NCI-H2171 treated with DMSO at 0.1 percent for 48 hours (cell line): ENCODE measurements around the gene IGSF23.
A peak's percentile ranks its signal among the peaks of the same experiment; 100 is the strongest.
"Not testable (repeated sequence)": the region's sequence is repeated elsewhere in the genome, so short reads cannot be mapped to it uniquely, and the experiment has no call there.

Source experiments
- DNase-seq: peaks from one replicate; lab custom pipeline; 2025; lab: John Stamatoyannopoulos, UW

IGSF23 gene

GRCh38 chr19:44614313-44614712 lies 950 bp downstream of the IGSF23 start:
- DNase-seq, result no peak

GRCh38 chr19:44615863-44616247 lies 2.5 kb downstream of the IGSF23 start:
- DNase-seq, result no peak

- no peak for DNase-seq
These were observed 3.9 kb downstream of the IGSF23 start for GRCh38 chr19:44617110-44617880.

DNA sequence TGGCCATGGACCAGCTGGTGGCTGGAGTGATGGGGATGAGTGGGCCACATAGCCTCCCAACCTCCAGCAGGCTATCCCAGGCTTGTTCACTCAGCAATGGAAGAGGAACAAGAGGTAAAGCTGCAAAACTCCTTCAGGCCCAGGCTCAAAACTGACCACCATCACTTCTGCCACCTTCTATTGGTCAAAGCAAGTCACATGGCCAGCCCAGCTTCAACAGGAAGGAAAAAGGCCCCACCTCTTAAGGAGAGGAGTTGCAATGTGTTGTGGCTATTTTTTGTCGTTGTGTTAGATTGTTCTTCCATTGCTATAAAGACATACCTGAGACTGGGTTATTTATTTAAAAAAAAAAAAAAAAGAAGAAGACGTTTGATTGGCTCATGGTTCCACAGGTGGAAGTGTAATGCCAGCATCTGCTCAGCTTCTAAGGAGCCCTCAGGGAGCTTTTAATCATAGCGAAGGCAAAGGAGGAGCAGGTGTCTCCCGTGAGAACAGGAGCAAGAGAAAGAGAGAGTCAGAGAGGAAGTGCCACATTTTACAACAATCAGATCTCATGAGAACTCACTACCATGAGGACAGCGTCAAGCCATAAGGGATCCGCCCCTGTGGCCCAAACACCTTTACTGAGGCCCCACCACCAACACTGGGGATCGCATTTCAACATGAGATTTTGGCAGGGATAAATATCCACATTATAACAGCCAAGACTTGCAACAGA lies 5.4 kb downstream of the IGSF23 start:
- DNase-seq, result peak; percentile 1

DNA sequence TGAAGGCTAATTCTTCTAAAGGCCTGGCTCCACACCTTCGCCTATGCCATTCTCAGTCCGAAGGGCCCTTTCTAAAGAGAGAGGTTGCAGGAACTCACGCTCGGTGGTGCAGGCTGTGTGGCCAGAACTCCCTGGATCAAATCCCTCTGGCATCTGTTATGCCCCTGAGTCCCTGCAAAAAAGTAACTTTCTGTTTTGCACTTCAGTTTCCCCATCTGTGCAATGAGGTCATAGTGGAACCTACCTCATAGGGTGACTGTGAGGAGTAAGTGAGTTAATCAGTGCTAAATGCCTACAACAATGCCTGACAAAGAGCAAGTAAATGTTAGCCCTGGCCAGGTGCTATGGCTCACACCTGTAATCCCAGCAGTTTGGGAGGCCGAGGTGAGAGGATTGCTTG lies 7.3 kb downstream of the IGSF23 start:
- DNase-seq, result peak; percentile 5

- no peak for DNase-seq
These were observed 8.0 kb downstream of the IGSF23 start for GRCh38 chr19:44621367-44621766.

DNA sequence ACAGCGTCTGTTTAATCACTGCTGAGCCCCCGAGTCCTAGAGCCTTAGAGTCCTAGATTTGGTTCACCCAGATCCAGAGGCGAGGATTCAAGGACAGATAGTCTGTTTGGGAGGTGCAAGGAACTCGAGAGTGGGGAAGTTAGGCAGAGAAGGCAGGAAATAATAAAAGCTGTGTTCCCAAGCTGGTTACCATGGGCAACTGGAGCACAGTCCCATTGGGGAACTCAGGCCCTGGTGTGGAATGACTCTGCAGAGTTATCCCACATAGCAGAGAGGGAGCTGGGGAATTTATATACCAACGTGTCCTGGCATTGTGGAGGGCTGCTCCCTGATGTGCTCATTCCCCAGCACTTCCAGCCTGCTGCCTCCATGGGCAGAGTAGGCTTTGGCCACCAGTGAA lies 9.7 kb downstream of the IGSF23 start:
- no peak for DNase-seq

GRCh38 chr19:44623626-44624025 lies 10.3 kb downstream of the IGSF23 start:
- DNase-seq, result peak; percentile 4

DNA sequence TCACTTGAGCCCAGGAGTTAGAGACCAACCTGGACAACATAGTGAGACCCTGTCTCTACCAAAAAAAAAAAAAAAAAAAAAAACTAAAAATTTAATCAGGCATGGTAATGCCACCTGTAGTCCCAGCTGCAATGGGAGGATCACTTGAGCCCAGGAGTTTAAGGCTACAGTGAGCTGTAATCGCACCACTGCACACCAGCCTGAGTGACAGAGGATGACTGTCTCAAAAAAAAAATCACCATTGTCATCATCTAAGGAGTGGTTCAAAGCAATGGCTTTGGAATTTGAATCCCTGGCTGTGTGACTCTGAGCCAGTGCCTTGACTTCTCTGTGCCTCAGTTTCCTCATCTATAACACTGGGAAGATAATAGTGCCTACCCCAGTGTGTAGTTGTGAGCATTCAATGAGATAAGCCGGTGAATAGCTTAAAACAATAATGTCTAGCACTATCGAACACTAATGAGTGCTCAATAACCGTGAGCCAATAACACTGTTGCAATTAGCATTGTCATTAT lies 11.5 kb downstream of the IGSF23 start:
- DNase-seq, result peak; percentile 50

DNA sequence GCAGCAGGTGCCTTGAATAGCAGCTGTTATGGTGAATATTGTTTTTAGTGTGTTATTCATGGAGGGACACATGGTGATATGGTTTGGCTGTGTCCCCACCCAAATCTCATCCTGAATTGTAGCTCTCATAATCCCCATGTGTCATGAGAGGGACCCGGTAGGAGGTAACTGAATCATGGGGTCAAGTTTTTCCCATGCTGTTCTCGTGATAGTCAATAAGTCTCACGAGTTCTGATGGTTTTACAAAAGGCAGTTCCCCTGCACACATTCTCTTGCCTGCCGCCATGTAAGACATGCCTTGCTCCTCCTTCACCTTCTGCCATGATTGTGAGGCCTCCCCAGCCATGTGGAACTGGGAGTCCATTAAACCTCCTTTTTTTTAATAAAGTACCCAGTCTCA lies 12.3 kb downstream of the IGSF23 start:
- not testable (repeated sequence) for DNase-seq

DNA sequence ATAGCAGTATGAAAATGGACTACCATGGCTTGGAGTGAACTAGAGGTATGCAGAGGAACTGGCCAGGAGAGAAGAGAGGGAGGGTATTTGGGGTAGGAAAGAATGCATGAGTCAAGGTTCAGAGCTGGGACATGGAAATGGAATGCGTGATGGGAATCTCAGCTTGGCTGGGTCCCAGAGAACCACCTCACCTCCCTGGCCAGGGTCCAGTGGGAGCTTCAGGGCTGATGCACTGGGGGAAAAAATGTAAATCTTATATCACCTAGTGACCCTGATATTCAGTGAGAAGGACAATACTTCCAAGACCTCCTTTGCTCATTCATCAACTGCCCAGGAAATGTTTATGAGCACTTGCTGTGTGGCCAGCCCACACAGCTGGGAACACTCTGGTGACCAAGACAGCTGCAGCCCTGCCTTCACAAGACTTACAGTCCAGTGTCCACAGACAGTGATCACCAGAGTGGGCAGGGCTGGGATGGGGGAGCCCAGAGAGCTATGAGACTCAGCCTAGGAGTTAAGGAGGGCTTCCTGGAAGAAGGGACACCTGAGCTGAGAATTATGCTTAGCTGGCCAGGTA lies 12.8 kb downstream of the IGSF23 start:
- DNase-seq, result no peak

DNA sequence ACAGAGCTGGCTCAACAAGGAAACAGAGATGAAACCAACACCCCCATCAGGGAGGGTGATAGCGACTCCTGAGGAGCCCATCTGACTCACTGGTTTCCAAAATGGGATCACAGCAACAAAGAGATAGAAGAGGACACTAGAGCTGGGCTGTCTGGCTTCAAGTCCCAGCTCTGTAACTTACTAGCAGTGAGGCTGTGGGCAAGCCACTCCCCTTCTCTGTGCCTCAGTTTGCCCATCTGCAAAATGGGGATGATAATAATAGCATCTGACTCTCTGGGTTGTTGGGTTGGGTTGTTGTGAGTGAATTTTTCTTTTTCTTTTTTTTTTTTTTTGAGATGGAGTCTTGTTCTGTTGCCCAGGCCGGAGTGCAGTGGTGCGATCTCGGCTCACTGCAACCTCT lies 14.3 kb downstream of the IGSF23 start:
- DNase-seq, result no peak

- no peak for DNase-seq
These were observed 15.4 kb downstream of the IGSF23 start for GRCh38 chr19:44628793-44629192.

GRCh38 chr19:44631611-44632010 lies 18.2 kb downstream of the IGSF23 start:
- not testable (repeated sequence) for DNase-seq

- not testable (repeated sequence) for DNase-seq
These were observed 20.7 kb downstream of the IGSF23 start for GRCh38 chr19:44634058-44634457.

GRCh38 chr19:44634785-44635184 lies 21.4 kb downstream of the IGSF23 start:
- no peak for DNase-seq

DNA sequence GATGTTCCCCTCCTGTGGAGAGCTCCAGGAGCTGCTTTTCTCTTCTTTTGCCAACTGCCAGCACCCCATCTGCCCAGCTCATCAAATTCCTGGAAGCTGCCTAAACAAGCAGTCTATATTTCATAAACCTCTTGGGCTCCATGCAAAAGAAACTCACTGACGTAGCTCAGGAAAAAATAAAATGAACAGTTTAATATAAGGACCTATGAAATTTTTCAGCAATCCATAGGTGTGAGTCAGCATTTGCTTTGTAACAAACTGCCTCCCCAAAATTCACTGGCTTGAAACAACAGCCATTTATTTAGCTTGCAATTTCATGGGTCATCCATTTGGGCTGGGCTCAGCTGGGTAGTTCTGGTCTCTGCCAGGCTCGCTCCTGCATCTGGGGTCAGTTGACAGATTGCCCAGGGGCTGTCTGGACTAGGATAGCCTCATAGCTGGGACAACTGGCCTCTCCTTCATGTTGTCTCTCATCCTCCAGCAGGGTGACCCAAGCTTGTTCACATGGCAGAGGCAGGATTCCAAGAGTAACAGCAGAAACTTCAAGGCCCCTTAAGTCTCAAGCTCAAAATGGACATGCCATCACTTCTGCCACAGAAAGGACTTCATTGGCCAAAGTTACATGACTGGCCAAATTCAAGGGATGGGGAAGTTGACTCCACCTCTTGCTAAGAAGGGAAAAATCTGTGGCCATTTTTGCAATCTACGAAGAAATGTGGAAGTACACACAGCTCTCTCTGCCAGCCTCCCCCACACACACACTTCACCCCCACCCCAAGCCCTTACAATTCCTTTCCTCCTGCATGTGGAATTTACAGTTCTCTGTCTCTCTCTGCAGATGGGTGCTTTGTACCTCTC lies 22.4 kb downstream of the IGSF23 start:
- no peak for DNase-seq

- no peak for DNase-seq
These were observed 23.4 kb downstream of the IGSF23 start for GRCh38 chr19:44636439-44637389.

DNA sequence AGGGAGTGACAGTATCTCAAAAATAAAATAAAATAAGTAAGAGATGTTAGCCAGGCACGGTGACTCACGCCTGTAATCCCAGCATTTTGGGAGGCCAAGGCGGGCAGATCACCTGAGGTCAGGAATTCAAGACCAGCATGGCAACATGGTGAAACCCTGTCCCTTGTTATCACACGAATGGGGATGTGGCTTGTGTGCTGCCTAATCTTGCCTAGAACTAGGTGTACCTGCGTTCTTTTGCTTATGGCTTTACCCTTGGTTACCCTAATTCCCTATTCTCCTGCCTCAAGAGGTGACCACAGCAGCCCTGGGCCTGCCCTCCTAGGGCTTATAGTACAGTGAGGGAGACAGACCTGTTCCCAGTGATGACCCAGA lies 24.0 kb downstream of the IGSF23 start:
- DNase-seq, result no peak

- no peak for DNase-seq
These were observed 27.2 kb downstream of the IGSF23 start for GRCh38 chr19:44640518-44640917.
